GM12873 (cell line): Measurements from ENCODE around the gene YEATS4.

ENCODE experiments used
- TF ChIP-seq, protein P1 (sequence below): IDR thresholded peaks from 2 replicates; pipeline ENCODE4 v1.5.1; 2012; ENCODE audit warnings: low read depth, mild to moderate bottlenecking, moderate library complexity, low read length, control low read depth; ENCODE audit not compliant: insufficient read depth; ENCODE audit errors: missing control alignments

Gene YEATS4

DNA sequence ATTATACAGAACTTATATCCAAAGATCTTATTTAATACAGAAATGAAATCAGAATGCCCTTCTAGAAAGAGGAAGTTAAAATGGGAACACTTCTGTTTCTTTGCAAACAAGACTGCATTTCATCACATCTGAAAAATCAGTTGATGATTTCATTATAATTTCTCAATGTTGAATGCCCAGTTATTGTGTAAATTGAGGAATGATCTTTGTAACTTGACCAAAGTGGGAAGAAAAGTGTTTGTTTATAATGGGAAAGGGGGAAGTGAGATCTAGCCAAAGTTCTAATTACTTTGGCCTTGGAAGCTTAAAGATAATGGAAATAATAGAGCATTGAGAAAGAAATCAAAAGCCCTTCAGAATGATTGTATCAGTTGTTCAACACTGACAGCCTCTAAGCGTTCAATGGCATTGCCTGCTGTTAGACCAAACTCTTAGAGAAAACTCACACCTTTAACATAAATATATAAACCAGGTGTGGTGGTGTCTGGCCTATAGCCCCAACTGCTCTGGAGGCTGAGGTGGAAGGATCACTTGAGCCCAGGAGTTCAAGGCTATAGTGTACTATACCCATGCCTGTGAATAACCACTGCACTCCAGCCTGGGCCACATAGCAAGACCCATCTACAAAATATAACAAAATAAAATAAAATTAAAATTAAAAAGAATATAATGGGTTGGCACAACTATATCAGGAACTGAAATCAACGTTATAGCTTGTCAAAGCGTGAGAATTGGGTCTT, 21.3 kb upstream of the YEATS4 start:
- TF ChIP-seq, protein P1, sequence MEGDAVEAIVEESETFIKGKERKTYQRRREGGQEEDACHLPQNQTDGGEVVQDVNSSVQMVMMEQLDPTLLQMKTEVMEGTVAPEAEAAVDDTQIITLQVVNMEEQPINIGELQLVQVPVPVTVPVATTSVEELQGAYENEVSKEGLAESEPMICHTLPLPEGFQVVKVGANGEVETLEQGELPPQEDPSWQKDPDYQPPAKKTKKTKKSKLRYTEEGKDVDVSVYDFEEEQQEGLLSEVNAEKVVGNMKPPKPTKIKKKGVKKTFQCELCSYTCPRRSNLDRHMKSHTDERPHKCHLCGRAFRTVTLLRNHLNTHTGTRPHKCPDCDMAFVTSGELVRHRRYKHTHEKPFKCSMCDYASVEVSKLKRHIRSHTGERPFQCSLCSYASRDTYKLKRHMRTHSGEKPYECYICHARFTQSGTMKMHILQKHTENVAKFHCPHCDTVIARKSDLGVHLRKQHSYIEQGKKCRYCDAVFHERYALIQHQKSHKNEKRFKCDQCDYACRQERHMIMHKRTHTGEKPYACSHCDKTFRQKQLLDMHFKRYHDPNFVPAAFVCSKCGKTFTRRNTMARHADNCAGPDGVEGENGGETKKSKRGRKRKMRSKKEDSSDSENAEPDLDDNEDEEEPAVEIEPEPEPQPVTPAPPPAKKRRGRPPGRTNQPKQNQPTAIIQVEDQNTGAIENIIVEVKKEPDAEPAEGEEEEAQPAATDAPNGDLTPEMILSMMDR = no peak

- TF ChIP-seq, protein P1 = no peak
These were observed 20.6 kb upstream of the YEATS4 start for GRCh38 chr12:69338936-69339335.

DNA sequence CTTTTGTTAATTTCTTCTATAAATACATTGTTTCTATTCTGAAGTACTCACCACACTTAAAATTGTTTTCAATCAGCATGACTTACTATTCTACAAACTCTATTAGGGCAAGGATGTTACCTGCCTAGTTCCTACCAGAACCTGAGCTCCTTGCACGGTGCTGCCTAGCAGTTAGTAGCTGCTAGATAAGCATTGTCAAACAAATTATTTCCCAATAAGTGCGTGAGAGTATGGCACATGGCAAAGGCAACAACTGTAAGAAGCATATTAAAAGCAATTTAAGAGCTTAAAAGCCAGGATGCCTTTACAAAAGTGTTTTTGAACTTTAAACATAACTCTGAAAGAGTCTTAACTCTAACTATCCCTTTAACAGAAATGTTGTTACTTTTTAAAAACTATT, 19.5 kb upstream of the YEATS4 start:
- TF ChIP-seq, protein P1 = no peak

GRCh38 chr12:69341328-69341727, 18.2 kb upstream of the YEATS4 start:
- TF ChIP-seq, protein P1 = no peak

DNA sequence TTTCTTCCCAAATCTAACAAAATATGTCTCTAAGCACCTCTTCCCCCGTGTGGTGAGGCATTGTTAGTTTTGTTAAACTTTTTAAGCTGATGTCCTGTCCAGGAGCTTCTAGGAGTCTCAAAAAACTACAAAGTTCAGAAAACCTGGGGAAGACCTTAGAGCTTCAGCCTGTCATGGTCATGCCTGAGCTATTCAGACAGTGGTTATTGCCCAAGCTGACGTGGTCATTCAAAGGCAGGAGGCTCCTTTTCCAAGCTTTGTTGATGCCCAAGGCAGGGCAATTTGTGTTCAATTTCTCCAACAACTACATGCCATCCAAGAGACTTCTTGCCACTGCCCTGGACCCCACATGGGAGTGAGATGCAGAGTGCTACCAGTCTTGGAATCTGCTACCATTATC, 17.1 kb upstream of the YEATS4 start:
- TF ChIP-seq, protein P1 = no peak

- TF ChIP-seq, protein P1 = no peak
These were observed 16.2 kb upstream of the YEATS4 start for GRCh38 chr12:69343357-69343756.

- TF ChIP-seq, protein P1 = no peak
These were observed 15.5 kb upstream of the YEATS4 start for GRCh38 chr12:69343885-69344612.
